ENCODE data around the gene CATSPER2.
"Not testable (repeated sequence)": the region's sequence is repeated elsewhere in the genome, so short reads cannot be mapped to it uniquely, and the experiment has no call there.

CATSPER2 gene

GRCh38 chr15:43648649-43649429 is at the start of gene CATSPER2:
Gene CATSPER2 (minus strand): TSS chr15:43648844. CDS start chr15:43648061, 783 bp downstream.
- no peak for FAIRE-seq

GRCh38 chr15:43693148-43694022 is 44.7 kb upstream of the CATSPER2 start, which contains the start of gene CKMT1A:
Gene CKMT1A (plus strand): TSS chr15:43693859. CDS start chr15:43694051, 192 bp downstream.
- peak; percentile 76 for FAIRE-seq

GRCh38 chr15:43692679-43693078 is 44.0 kb upstream of the CATSPER2 start:
- FAIRE-seq = not testable (repeated sequence)

GRCh38 chr15:43689604-43690301 is 41.1 kb upstream of the CATSPER2 start:
- FAIRE-seq = peak; percentile 96

- FAIRE-seq = not testable (repeated sequence)
Measured at GRCh38 chr15:43674175-43674574, 25.5 kb upstream of the CATSPER2 start.

- not testable (repeated sequence) for FAIRE-seq
Measured at GRCh38 chr15:43666177-43666576, 17.5 kb upstream of the CATSPER2 start.

- not testable (repeated sequence) for FAIRE-seq
Measured at GRCh38 chr15:43663333-43663732, 14.7 kb upstream of the CATSPER2 start.

GRCh38 chr15:43662293-43662692 is 13.6 kb upstream of the CATSPER2 start:
- FAIRE-seq = not testable (repeated sequence)

- FAIRE-seq = not testable (repeated sequence)
Measured at GRCh38 chr15:43659727-43660126, 11.1 kb upstream of the CATSPER2 start.

GRCh38 chr15:43649430-43649926 is 834 bp upstream of the CATSPER2 start:
- not testable (repeated sequence) for FAIRE-seq

- FAIRE-seq = not testable (repeated sequence)
Measured at GRCh38 chr15:43638464-43639204, 10.0 kb downstream of the CATSPER2 start.

- not testable (repeated sequence) for FAIRE-seq
Measured at GRCh38 chr15:43626937-43627336, 21.7 kb downstream of the CATSPER2 start.

GRCh38 chr15:43625106-43625505 is 23.5 kb downstream of the CATSPER2 start:
- FAIRE-seq = no peak

GRCh38 chr15:43622068-43622799 is 26.4 kb downstream of the CATSPER2 start:
- FAIRE-seq = not testable (repeated sequence)

GRCh38 chr15:43618700-43619099 is 29.9 kb downstream of the CATSPER2 start, which contains the start of gene STRC:
Gene STRC (minus strand): TSS chr15:43618800. CDS start chr15:43618722, 78 bp downstream.
- not testable (repeated sequence) for FAIRE-seq

- FAIRE-seq = not testable (repeated sequence)
Measured at GRCh38 chr15:43617750-43618149, 30.9 kb downstream of the CATSPER2 start.

- FAIRE-seq = not testable (repeated sequence)
Measured at GRCh38 chr15:43602233-43602632, 46.4 kb downstream of the CATSPER2 start.

- FAIRE-seq = not testable (repeated sequence)
Measured at GRCh38 chr15:43600200-43600599, 48.4 kb downstream of the CATSPER2 start.

- not testable (repeated sequence) for FAIRE-seq
Measured at GRCh38 chr15:43599131-43599530, 49.5 kb downstream of the CATSPER2 start.

- peak; percentile 60 for FAIRE-seq
Measured at GRCh38 chr15:43593328-43594190, 55.1 kb downstream of the CATSPER2 start, which contains the start of gene CKMT1B. Gene CKMT1B (plus strand): TSS chr15:43594027. CDS start chr15:43594219, 192 bp downstream.
